ENCODE data around the gene DPF3. TPM values are rescaled to one million over a fixed set of nuclear protein-coding genes. Genes with fewer than 3 reads are reported as not detected.

Gene DPF3
- 1.3 TPM for total RNA-seq
- 1 to 10 TPM; 1.3 to 3.9 (median 2.2) TPM for polyA plus RNA-seq (ENCODE audit: insufficient read depth in 1 of 8, insufficient read length in 8 of 8, low replicate concordance in 1 of 8)
- long read RNA-seq, donor 1, result 0 reads
- long read RNA-seq, donor 2, result 0 reads
- long read RNA-seq, donor 3, full-length matches to known transcripts, result 1 of 1 reads
- long read RNA-seq, donor 3, partial matches to known transcripts, result 0 of 1 reads
- long read RNA-seq, donor 3, other reads (novel, unspliced or antisense), result 0 of 1 reads
- long read RNA-seq, donor 4, result 0 reads
- long read RNA-seq, donor 5, result 0 reads
- long read RNA-seq, donor 6, result 0 reads
- long read RNA-seq, donor 7, result 0 reads
- long read RNA-seq, donor 8, result 0 reads
- long read RNA-seq, donor 9, result 0 reads
- long read RNA-seq, donor 10, result 0 reads
- long read RNA-seq, donor 11, result 0 reads

GRCh38 chr14:72893636-72894322, at the start of gene DPF3:
TSS of gene DPF3 (minus strand) at chr14:72894101. CDS start at chr14:72894088, 13 bp downstream.
- Histone ChIP-seq H3K4me3 (ENCODE audit: low read length) (peak within 1 kb of the TSS; percentile 74), H3K27me3 (ENCODE audit: control insufficient read depth, insufficient read depth, low read length) (peaks cover 62% of the 10 kb centered on the region), H3K27ac (ENCODE audit: low read length) (peak within 1 kb of the TSS; percentile 42), H3K9me3 (replicated peaks; ENCODE audit: control insufficient read depth, low read depth, low read length) (no peaks in the 10 kb centered on the region), H3K36me3 (ENCODE audit: control insufficient read depth, insufficient read depth, low read length) (no peaks in the 10 kb centered on the region), H3K4me1 (ENCODE audit: control insufficient read depth, insufficient read depth, low read length) (peaks cover 26% of the 10 kb centered on the region)
- WGBS (ENCODE audit: insufficient coverage), result 1% methylated on average over 19 of the region's 54 CpGs
- DNase-seq, result peak; percentile 97

GRCh38 chr14:72942934-72943333, 49.0 kb upstream of the DPF3 start:
- no peak overlapping the region for H3K27ac ChIP-seq (ENCODE audit: low read length)
- H3K36me3 ChIP-seq (ENCODE audit: control insufficient read depth, insufficient read depth, low read length), result peaks cover 46% of the 10 kb centered on the region
- H3K4me3 ChIP-seq (ENCODE audit: low read length), result no peak overlapping the region
- DNase-seq, result no peak
- H3K4me1 ChIP-seq (ENCODE audit: control insufficient read depth, insufficient read depth, low read length), result no peaks in the 10 kb centered on the region
- no peaks in the 10 kb centered on the region for H3K9me3 ChIP-seq (replicated peaks; ENCODE audit: control insufficient read depth, low read depth, low read length)
- no peaks in the 10 kb centered on the region for H3K27me3 ChIP-seq (ENCODE audit: control insufficient read depth, insufficient read depth, low read length)
- 92% methylated on average over 9 of the region's 14 CpGs for WGBS (ENCODE audit: insufficient coverage)

- Histone ChIP-seq H3K27ac (ENCODE audit: low read length) (no peak overlapping the region), H3K27me3 (ENCODE audit: control insufficient read depth, insufficient read depth, low read length) (no peaks in the 10 kb centered on the region), H3K36me3 (ENCODE audit: control insufficient read depth, insufficient read depth, low read length) (peaks cover 34% of the 10 kb centered on the region), H3K9me3 (replicated peaks; ENCODE audit: control insufficient read depth, low read depth, low read length) (no peaks in the 10 kb centered on the region), H3K4me1 (ENCODE audit: control insufficient read depth, insufficient read depth, low read length) (no peaks in the 10 kb centered on the region), H3K4me3 (ENCODE audit: low read length) (no peak overlapping the region)
- DNase-seq, result peak; percentile 44
- 55% methylated on average over 3 of the region's 12 CpGs for WGBS (ENCODE audit: insufficient coverage)
Observed at GRCh38 chr14:72941286-72941985, 47.5 kb upstream of the DPF3 start.

GRCh38 chr14:72939630-72940029, 45.7 kb upstream of the DPF3 start:
- Histone ChIP-seq H3K4me1 (ENCODE audit: control insufficient read depth, insufficient read depth, low read length) (no peaks in the 10 kb centered on the region), H3K36me3 (ENCODE audit: control insufficient read depth, insufficient read depth, low read length) (peaks cover 26% of the 10 kb centered on the region), H3K4me3 (ENCODE audit: low read length) (no peak overlapping the region), H3K27me3 (ENCODE audit: control insufficient read depth, insufficient read depth, low read length) (no peaks in the 10 kb centered on the region), H3K9me3 (replicated peaks; ENCODE audit: control insufficient read depth, low read depth, low read length) (no peaks in the 10 kb centered on the region), H3K27ac (ENCODE audit: low read length) (no peak overlapping the region)
- WGBS (ENCODE audit: insufficient coverage), result 58% methylated on average over 13 of the region's 13 CpGs
- no peak for DNase-seq

GRCh38 chr14:72932893-72933292, 39.0 kb upstream of the DPF3 start:
- no peak for DNase-seq
- Histone ChIP-seq H3K27me3 (ENCODE audit: control insufficient read depth, insufficient read depth, low read length) (no peaks in the 10 kb centered on the region), H3K9me3 (replicated peaks; ENCODE audit: control insufficient read depth, low read depth, low read length) (no peaks in the 10 kb centered on the region), H3K27ac (ENCODE audit: low read length) (no peak overlapping the region), H3K4me1 (ENCODE audit: control insufficient read depth, insufficient read depth, low read length) (no peaks in the 10 kb centered on the region), H3K36me3 (ENCODE audit: control insufficient read depth, insufficient read depth, low read length) (no peaks in the 10 kb centered on the region), H3K4me3 (ENCODE audit: low read length) (no peak overlapping the region)
- WGBS (ENCODE audit: insufficient coverage), result 84% methylated on average over 4 of the region's 7 CpGs

GRCh38 chr14:72929316-72930080, 35.6 kb upstream of the DPF3 start:
- H3K27me3 ChIP-seq (ENCODE audit: control insufficient read depth, insufficient read depth, low read length), result no peaks in the 10 kb centered on the region
- H3K27ac ChIP-seq (ENCODE audit: low read length), result no peak overlapping the region
- no peak overlapping the region for H3K4me3 ChIP-seq (ENCODE audit: low read length)
- H3K4me1 ChIP-seq (ENCODE audit: control insufficient read depth, insufficient read depth, low read length), result peaks cover 13% of the 10 kb centered on the region
- DNase-seq, result no peak
- WGBS (ENCODE audit: insufficient coverage), result 92% methylated on average over 36 of the region's 43 CpGs
- H3K9me3 ChIP-seq (replicated peaks; ENCODE audit: control insufficient read depth, low read depth, low read length), result no peaks in the 10 kb centered on the region
- H3K36me3 ChIP-seq (ENCODE audit: control insufficient read depth, insufficient read depth, low read length), result no peaks in the 10 kb centered on the region

GRCh38 chr14:72928872-72929271, 35.0 kb upstream of the DPF3 start:
- no peaks in the 10 kb centered on the region for H3K9me3 ChIP-seq (replicated peaks; ENCODE audit: control insufficient read depth, low read depth, low read length)
- 90% methylated on average over 17 of the region's 21 CpGs for WGBS (ENCODE audit: insufficient coverage)
- no peak overlapping the region for H3K27ac ChIP-seq (ENCODE audit: low read length)
- H3K27me3 ChIP-seq (ENCODE audit: control insufficient read depth, insufficient read depth, low read length), result no peaks in the 10 kb centered on the region
- peaks cover 13% of the 10 kb centered on the region for H3K4me1 ChIP-seq (ENCODE audit: control insufficient read depth, insufficient read depth, low read length)
- no peaks in the 10 kb centered on the region for H3K36me3 ChIP-seq (ENCODE audit: control insufficient read depth, insufficient read depth, low read length)
- H3K4me3 ChIP-seq (ENCODE audit: low read length), result no peak overlapping the region
- DNase-seq, result no peak

GRCh38 chr14:72926292-72927028, 32.6 kb upstream of the DPF3 start, which contains the start of gene DCAF4:
TSS of gene DCAF4 (plus strand) at chr14:72926464. CDS start at chr14:72937979, 11,515 bp downstream.
- peak; percentile 100 for DNase-seq
- no peaks in the 10 kb centered on the region for H3K27me3 ChIP-seq (ENCODE audit: control insufficient read depth, insufficient read depth, low read length)
- no peaks in the 10 kb centered on the region for H3K36me3 ChIP-seq (ENCODE audit: control insufficient read depth, insufficient read depth, low read length)
- H3K4me3 ChIP-seq (ENCODE audit: low read length), result peak within 1 kb of the TSS; percentile 89
- H3K4me1 ChIP-seq (ENCODE audit: control insufficient read depth, insufficient read depth, low read length), result peaks cover 13% of the 10 kb centered on the region
- WGBS (ENCODE audit: insufficient coverage), result under 1% methylated on average over 58 of the region's 59 CpGs
- no peaks in the 10 kb centered on the region for H3K9me3 ChIP-seq (replicated peaks; ENCODE audit: control insufficient read depth, low read depth, low read length)
- H3K27ac ChIP-seq (ENCODE audit: low read length), result peak within 1 kb of the TSS; percentile 81

GRCh38 chr14:72925815-72926291, 32.0 kb upstream of the DPF3 start:
- H3K4me3 ChIP-seq (ENCODE audit: low read length), result peak overlapping the region; percentile 63
- H3K27ac ChIP-seq (ENCODE audit: low read length), result peak overlapping the region; percentile 74
- 1% methylated on average over 22 of the region's 33 CpGs for WGBS (ENCODE audit: insufficient coverage)
- no peak for DNase-seq
- H3K9me3 ChIP-seq (replicated peaks; ENCODE audit: control insufficient read depth, low read depth, low read length), result no peaks in the 10 kb centered on the region
- H3K36me3 ChIP-seq (ENCODE audit: control insufficient read depth, insufficient read depth, low read length), result no peaks in the 10 kb centered on the region
- peaks cover 13% of the 10 kb centered on the region for H3K4me1 ChIP-seq (ENCODE audit: control insufficient read depth, insufficient read depth, low read length)
- H3K27me3 ChIP-seq (ENCODE audit: control insufficient read depth, insufficient read depth, low read length), result no peaks in the 10 kb centered on the region

Data from muscle of leg (tissue), 16 donors.